C4-2B (cell line): ENCODE data around the gene SMAD2.
"Not testable (repeated sequence)": the region's sequence is repeated elsewhere in the genome, so short reads cannot be mapped to it uniquely, and the experiment has no call there.

Experiments
- H3K27ac ChIP-seq: fragments of 450-650 bp; 2 replicates; pipeline ENCODE4 v1.5.1; 2017
- CTCF ChIP-seq: fragments of 450-650 bp; conservative IDR thresholded peaks from 2 replicates; pipeline ENCODE4 v1.5.1; 2017; ENCODE audit warnings: mild to moderate bottlenecking
- ZFX ChIP-seq: fragments of 450-650 bp; IDR thresholded peaks from 2 replicates; pipeline ENCODE4 v1.6.1; 2017

The SMAD2 gene

GRCh38 chr18:47970664-47971531, 40.4 kb upstream of the SMAD2 start:
- no peak overlapping the region for H3K27ac ChIP-seq
- TF ChIP-seq CTCF, result no peak

GRCh38 chr18:47969816-47970215, 39.4 kb upstream of the SMAD2 start:
- TF ChIP-seq CTCF (no peak), ZFX (no peak)
- H3K27ac ChIP-seq, result no peak overlapping the region

- TF ChIP-seq CTCF, result no peak
- no peak overlapping the region for H3K27ac ChIP-seq
These were observed 38.3 kb upstream of the SMAD2 start for GRCh38 chr18:47968721-47969120.

- H3K27ac ChIP-seq, result no peak overlapping the region
- TF ChIP-seq ZFX (no peak), CTCF (no peak)
These were observed 37.7 kb upstream of the SMAD2 start for GRCh38 chr18:47968006-47968676.

GRCh38 chr18:47964053-47964452, 33.6 kb upstream of the SMAD2 start:
- no peak overlapping the region for H3K27ac ChIP-seq
- TF ChIP-seq ZFX (no peak), CTCF (no peak)

GRCh38 chr18:47961003-47961402, 30.5 kb upstream of the SMAD2 start:
- not testable (repeated sequence) for H3K27ac ChIP-seq

GRCh38 chr18:47953471-47953931, 23.0 kb upstream of the SMAD2 start:
- H3K27ac ChIP-seq, result no peak overlapping the region
- TF ChIP-seq ZFX, result no peak
- TF ChIP-seq CTCF, result no peak
